WTC11 (cell line): Measurements from ENCODE around the gene ELP4. TPM values are rescaled to one million over a fixed set of nuclear protein-coding genes. Genes with fewer than 3 reads are reported as not detected.

Experiments
- ATAC-seq: fragments of 200-7000 bp; cut with Tn5 transposase; 2 replicates; pipeline ENCODE4 v1.10.0; 2021; ENCODE audit warnings: mild to moderate bottlenecking, moderate library complexity
- CTCF ChIA-PET: fragments of 300-600 bp; sonication (Branson Sonifier 250); formaldehyde crosslinking; loops from one replicate; lab custom pipeline; 2021; ENCODE audit warnings: antibody characterized with exemption; lab: Charles Lee
- POLR2A ChIA-PET: fragments of 350-600 bp; sonication (Branson Sonifier 250); formaldehyde crosslinking; loops from one replicate; lab custom pipeline; 2021; ENCODE audit warnings: antibody characterized with exemption; lab: Charles Lee
- DNase-seq: peaks from one replicate; pipeline ENCODE4 v3.0.0; 2021; ENCODE audit warnings: low spot score
- H3K27ac Mint-ChIP-seq: 2 replicates; pipeline ENCODE4 v1.8.0; 2021; ENCODE audit warnings: mixed read lengths
- H3K27me3 Mint-ChIP-seq: 2 replicates; pipeline ENCODE4 v1.8.0; 2021; ENCODE audit warnings: low read depth, mild to moderate bottlenecking, moderate library complexity, mixed read lengths
- H3K36me3 Mint-ChIP-seq: 2 replicates; pipeline ENCODE4 v1.8.0; 2021; ENCODE audit warnings: mixed read lengths
- H3K4me1 Mint-ChIP-seq: 2 replicates; pipeline ENCODE4 v1.8.0; 2022; ENCODE audit warnings: mixed read lengths
- H3K4me3 Mint-ChIP-seq: 2 replicates; pipeline ENCODE4 v1.8.0; 2021; ENCODE audit warnings: mild to moderate bottlenecking, moderate library complexity, mixed read lengths
- H3K9me3 Mint-ChIP-seq: 2 replicates; pipeline ENCODE4 v1.8.0; 2021; ENCODE audit warnings: mixed read lengths
- ATF1 ChIP-seq: sonication (generic); formaldehyde crosslinking; IDR thresholded peaks from 2 replicates; pipeline ENCODE4 v1.8.1; 2023; ENCODE audit warnings: mild to moderate bottlenecking, moderate library complexity, missing genetic modification reagents
- ELF4 ChIP-seq: sonication (generic); formaldehyde crosslinking; IDR thresholded peaks from 2 replicates; pipeline ENCODE4 v1.8.1; 2022; ENCODE audit warnings: low read depth, mild to moderate bottlenecking, moderate library complexity, missing genetic modification reagents
- GRHL2 ChIP-seq: fragments of 250-450 bp; sonication (Bioruptor Pico); IDR thresholded peaks from 2 replicates; pipeline ENCODE4 v1.8.0; 2022; ENCODE audit warnings: mild to moderate bottlenecking, moderate library complexity; ENCODE audit not compliant: insufficient replicate concordance, severe bottlenecking
- HMGA2 ChIP-seq: fragments of 250-450 bp; sonication (Bioruptor Pico); IDR thresholded peaks from 2 replicates; pipeline ENCODE4 v1.4.0; 2021; ENCODE audit warnings: mild to moderate bottlenecking, moderate library complexity
- JAZF1 ChIP-seq: fragments of 250-450 bp; sonication (Bioruptor Pico); IDR thresholded peaks from 2 replicates; pipeline ENCODE4 v1.9.0; 2021; ENCODE audit warnings: moderate library complexity, mild to moderate bottlenecking, inconsistent platforms
- MYBL2 ChIP-seq: sonication (generic); formaldehyde crosslinking; IDR thresholded peaks from 2 replicates; pipeline ENCODE4 v1.8.1; 2023; ENCODE audit warnings: mild to moderate bottlenecking, moderate library complexity, missing genetic modification reagents
- NFYB ChIP-seq: sonication (generic); formaldehyde crosslinking; conservative IDR thresholded peaks from 2 replicates; pipeline ENCODE4 v1.8.0; 2022; ENCODE audit warnings: low read depth, missing genetic modification reagents
- NR3C1 ChIP-seq: sonication (generic); formaldehyde crosslinking; conservative IDR thresholded peaks from 2 replicates; pipeline ENCODE4 v1.8.1; 2023; ENCODE audit warnings: low read depth, mild to moderate bottlenecking, missing genetic modification reagents
- PRRX2 ChIP-seq: fragments of 250-450 bp; sonication (Bioruptor Pico); IDR thresholded peaks from 2 replicates; pipeline ENCODE4 v1.8.0; 2021; ENCODE audit warnings: mild to moderate bottlenecking
- RELA ChIP-seq: sonication (generic); formaldehyde crosslinking; IDR thresholded peaks from 2 replicates; pipeline ENCODE4 v1.8.1; 2022; ENCODE audit warnings: missing genetic modification reagents, mild to moderate bottlenecking, borderline replicate concordance
- RORB ChIP-seq: fragments of 250-450 bp; sonication (Bioruptor Pico); IDR thresholded peaks from 2 replicates; pipeline ENCODE4 v1.9.0; 2021; ENCODE audit warnings: mild to moderate bottlenecking
- SMAD4 ChIP-seq: sonication (generic); formaldehyde crosslinking; IDR thresholded peaks from 2 replicates; pipeline ENCODE4 v1.8.0; 2022; ENCODE audit warnings: mild to moderate bottlenecking, missing genetic modification reagents
- SOX15 ChIP-seq: fragments of 250-450 bp; sonication (Bioruptor Pico); IDR thresholded peaks from 2 replicates; pipeline ENCODE4 v1.9.0; 2021; ENCODE audit warnings: mild to moderate bottlenecking
- ZBTB21 ChIP-seq: sonication (generic); formaldehyde crosslinking; IDR thresholded peaks from 2 replicates; pipeline ENCODE4 v1.8.1; 2023; ENCODE audit warnings: mild to moderate bottlenecking, missing genetic modification reagents, borderline replicate concordance
- ZNF121 ChIP-seq: sonication (generic); formaldehyde crosslinking; IDR thresholded peaks from 2 replicates; pipeline ENCODE4 v1.8.0; 2023; ENCODE audit warnings: missing genetic modification reagents
- ZNF423 ChIP-seq: fragments of 250-450 bp; sonication (Bioruptor Pico); IDR thresholded peaks from 2 replicates; pipeline ENCODE4 v2.1.2; 2022; ENCODE audit warnings: mild to moderate bottlenecking, moderate library complexity
- total RNA-seq: library from RNA; stranded (reverse); gene quantifications from 3 replicates; pipeline ENCODE4 v1.2.3, GENCODE V29; 2021
- TF ChIP-seq, protein P1 (sequence below): sonication (generic); formaldehyde crosslinking; IDR thresholded peaks from 2 replicates; pipeline ENCODE4 v1.8.1; 2022; ENCODE audit warnings: low read depth, missing genetic modification reagents, borderline replicate concordance
- TF ChIP-seq, protein P2 (sequence below): fragments of 250-450 bp; sonication (Bioruptor Pico); IDR thresholded peaks from 2 replicates; pipeline ENCODE4 v1.9.0; 2021; ENCODE audit warnings: mild to moderate bottlenecking, borderline replicate concordance
- TF ChIP-seq, protein P3 (sequence below): fragments of 250-450 bp; sonication (Bioruptor Pico); IDR thresholded peaks from 2 replicates; pipeline ENCODE4 v1.9.0; 2021; ENCODE audit warnings: moderate library complexity, mild to moderate bottlenecking, inconsistent platforms, borderline replicate concordance
- TF ChIP-seq, protein P4 (sequence below): sonication (generic); formaldehyde crosslinking; IDR thresholded peaks from 2 replicates; pipeline ENCODE4 v1.8.0; 2023; ENCODE audit warnings: missing genetic modification reagents, mild to moderate bottlenecking, borderline replicate concordance
- TF ChIP-seq, protein P5 (sequence below): sonication (generic); formaldehyde crosslinking; IDR thresholded peaks from 2 replicates; pipeline ENCODE4 v1.8.1; 2022; ENCODE audit warnings: low read depth, mild to moderate bottlenecking, moderate library complexity, missing genetic modification reagents, borderline replicate concordance
- TF ChIP-seq, protein P6 (sequence below): fragments of 250-450 bp; sonication (Bioruptor Pico); IDR thresholded peaks from 2 replicates; pipeline ENCODE4 v2.1.2; 2022; ENCODE audit warnings: mild to moderate bottlenecking, moderate library complexity
- TF ChIP-seq, protein P7 (sequence below): sonication (generic); formaldehyde crosslinking; IDR thresholded peaks from 2 replicates; pipeline ENCODE4 v1.8.0; 2023; ENCODE audit warnings: missing genetic modification reagents

Gene ELP4
- total RNA-seq, 1 experiment from 2014 or later: 14.6 TPM

DNA sequence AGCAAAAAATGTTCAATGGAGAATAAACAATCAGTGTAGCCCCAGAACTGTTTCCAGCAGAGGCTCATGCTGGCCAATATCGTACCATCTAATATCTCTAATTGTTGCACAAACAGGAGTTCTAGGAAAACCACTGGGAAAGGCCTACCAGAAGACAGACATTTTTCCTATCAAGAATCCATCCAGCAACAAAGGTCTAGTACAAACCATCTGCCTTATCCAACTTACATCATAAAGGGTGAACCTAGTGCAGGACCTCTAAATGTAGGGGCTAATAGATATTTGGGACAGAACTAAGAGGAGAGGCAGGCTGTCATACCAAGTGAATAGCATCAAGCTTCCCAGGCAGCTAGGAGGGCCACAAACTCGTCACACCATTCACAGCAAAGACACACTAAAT lies 282.9 kb downstream of the ELP4 start:
- ChIA-PET CTCF (no interaction called here), POLR2A (no interaction called here)
- ATAC-seq: no peak
- Mint-ChIP-seq H3K27ac (no peak overlapping the region), H3K36me3 (no peaks in the 10 kb centered on the region), H3K4me3 (no peak overlapping the region), H3K9me3 (no peaks in the 10 kb centered on the region), H3K27me3 (peaks cover 48% of the 10 kb centered on the region), H3K4me1 (peaks cover 13% of the 10 kb centered on the region)
- TF ChIP-seq ZNF423 (CRISPR knock-in tag) (no peak), PRRX2 (CRISPR knock-in tag) (no peak), NFYB (CRISPR knock-in tag) (no peak), ZNF121 (no peak), GRHL2 (CRISPR knock-in tag) (no peak), SMAD4 (no peak), ELF4 (CRISPR knock-in tag) (no peak)
- DNase-seq: no peak

DNA sequence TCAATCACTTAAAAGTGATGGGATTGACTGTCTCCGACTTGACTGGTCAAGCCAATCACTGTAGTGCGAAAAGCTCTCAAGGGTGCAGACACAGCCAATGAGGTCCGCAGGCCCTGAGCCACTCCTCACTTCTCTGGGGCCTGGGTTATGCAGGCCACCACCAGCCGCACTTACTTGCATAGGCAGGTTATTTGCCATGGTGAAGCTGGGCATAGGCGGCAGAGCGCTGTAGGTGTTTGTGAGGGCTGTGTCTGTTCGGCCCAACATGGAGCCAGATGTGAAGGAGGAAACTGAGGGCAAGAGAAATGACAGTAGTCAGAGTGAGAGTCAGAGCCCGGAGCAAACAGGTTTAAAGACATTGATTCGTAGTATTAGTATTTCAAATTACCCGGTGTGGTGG lies 283.7 kb downstream of the ELP4 start:
- POLR2A ChIA-PET: no interaction called here

DNA sequence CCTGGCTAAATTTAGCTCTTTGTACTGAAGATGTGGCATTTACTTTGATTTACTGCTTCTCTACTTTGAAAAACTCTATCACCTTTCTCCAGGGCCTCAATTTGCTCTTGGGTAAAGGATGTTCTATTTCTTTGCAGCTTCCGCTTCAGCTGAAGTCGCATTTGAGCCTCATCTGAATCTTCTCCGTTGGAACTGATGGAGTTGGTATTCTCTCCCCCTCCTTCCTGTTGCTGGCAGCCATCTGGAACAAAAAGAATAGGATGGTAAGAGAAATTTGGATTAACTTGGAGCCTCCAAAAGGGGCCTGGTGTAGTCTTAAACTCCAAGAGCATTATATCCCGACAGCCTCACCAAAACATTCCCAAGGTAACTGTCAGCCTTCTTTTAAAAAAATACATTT lies 285.0 kb downstream of the ELP4 start:
- H3K4me1 Mint-ChIP-seq: peaks cover 23% of the 10 kb centered on the region
- peaks cover 69% of the 10 kb centered on the region for H3K27me3 Mint-ChIP-seq
- H3K9me3 Mint-ChIP-seq: no peaks in the 10 kb centered on the region
- DNase-seq (no peak), ATAC-seq (no peak)
- CTCF ChIA-PET: no interaction called here
- POLR2A ChIA-PET: no interaction called here
- no peak overlapping the region for H3K27ac Mint-ChIP-seq
- H3K36me3 Mint-ChIP-seq: no peaks in the 10 kb centered on the region
- no peak overlapping the region for H3K4me3 Mint-ChIP-seq
- TF ChIP-seq, protein P1, sequence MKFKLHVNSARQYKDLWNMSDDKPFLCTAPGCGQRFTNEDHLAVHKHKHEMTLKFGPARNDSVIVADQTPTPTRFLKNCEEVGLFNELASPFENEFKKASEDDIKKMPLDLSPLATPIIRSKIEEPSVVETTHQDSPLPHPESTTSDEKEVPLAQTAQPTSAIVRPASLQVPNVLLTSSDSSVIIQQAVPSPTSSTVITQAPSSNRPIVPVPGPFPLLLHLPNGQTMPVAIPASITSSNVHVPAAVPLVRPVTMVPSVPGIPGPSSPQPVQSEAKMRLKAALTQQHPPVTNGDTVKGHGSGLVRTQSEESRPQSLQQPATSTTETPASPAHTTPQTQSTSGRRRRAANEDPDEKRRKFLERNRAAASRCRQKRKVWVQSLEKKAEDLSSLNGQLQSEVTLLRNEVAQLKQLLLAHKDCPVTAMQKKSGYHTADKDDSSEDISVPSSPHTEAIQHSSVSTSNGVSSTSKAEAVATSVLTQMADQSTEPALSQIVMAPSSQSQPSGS: no peak
- TF ChIP-seq, protein P2, sequence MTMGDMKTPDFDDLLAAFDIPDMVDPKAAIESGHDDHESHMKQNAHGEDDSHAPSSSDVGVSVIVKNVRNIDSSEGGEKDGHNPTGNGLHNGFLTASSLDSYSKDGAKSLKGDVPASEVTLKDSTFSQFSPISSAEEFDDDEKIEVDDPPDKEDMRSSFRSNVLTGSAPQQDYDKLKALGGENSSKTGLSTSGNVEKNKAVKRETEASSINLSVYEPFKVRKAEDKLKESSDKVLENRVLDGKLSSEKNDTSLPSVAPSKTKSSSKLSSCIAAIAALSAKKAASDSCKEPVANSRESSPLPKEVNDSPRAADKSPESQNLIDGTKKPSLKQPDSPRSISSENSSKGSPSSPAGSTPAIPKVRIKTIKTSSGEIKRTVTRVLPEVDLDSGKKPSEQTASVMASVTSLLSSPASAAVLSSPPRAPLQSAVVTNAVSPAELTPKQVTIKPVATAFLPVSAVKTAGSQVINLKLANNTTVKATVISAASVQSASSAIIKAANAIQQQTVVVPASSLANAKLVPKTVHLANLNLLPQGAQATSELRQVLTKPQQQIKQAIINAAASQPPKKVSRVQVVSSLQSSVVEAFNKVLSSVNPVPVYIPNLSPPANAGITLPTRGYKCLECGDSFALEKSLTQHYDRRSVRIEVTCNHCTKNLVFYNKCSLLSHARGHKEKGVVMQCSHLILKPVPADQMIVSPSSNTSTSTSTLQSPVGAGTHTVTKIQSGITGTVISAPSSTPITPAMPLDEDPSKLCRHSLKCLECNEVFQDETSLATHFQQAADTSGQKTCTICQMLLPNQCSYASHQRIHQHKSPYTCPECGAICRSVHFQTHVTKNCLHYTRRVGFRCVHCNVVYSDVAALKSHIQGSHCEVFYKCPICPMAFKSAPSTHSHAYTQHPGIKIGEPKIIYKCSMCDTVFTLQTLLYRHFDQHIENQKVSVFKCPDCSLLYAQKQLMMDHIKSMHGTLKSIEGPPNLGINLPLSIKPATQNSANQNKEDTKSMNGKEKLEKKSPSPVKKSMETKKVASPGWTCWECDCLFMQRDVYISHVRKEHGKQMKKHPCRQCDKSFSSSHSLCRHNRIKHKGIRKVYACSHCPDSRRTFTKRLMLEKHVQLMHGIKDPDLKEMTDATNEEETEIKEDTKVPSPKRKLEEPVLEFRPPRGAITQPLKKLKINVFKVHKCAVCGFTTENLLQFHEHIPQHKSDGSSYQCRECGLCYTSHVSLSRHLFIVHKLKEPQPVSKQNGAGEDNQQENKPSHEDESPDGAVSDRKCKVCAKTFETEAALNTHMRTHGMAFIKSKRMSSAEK (CRISPR knock-in tag): no peak
- TF ChIP-seq, protein P3, sequence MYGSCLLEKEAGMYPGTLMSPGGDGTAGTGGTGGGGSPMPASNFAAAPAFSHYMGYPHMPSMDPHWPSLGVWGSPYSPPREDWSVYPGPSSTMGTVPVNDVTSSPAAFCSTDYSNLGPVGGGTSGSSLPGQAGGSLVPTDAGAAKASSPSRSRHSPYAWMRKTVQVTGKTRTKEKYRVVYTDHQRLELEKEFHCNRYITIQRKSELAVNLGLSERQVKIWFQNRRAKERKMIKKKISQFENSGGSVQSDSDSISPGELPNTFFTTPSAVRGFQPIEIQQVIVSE (CRISPR knock-in tag): no peak
- TF ChIP-seq, protein P4, sequence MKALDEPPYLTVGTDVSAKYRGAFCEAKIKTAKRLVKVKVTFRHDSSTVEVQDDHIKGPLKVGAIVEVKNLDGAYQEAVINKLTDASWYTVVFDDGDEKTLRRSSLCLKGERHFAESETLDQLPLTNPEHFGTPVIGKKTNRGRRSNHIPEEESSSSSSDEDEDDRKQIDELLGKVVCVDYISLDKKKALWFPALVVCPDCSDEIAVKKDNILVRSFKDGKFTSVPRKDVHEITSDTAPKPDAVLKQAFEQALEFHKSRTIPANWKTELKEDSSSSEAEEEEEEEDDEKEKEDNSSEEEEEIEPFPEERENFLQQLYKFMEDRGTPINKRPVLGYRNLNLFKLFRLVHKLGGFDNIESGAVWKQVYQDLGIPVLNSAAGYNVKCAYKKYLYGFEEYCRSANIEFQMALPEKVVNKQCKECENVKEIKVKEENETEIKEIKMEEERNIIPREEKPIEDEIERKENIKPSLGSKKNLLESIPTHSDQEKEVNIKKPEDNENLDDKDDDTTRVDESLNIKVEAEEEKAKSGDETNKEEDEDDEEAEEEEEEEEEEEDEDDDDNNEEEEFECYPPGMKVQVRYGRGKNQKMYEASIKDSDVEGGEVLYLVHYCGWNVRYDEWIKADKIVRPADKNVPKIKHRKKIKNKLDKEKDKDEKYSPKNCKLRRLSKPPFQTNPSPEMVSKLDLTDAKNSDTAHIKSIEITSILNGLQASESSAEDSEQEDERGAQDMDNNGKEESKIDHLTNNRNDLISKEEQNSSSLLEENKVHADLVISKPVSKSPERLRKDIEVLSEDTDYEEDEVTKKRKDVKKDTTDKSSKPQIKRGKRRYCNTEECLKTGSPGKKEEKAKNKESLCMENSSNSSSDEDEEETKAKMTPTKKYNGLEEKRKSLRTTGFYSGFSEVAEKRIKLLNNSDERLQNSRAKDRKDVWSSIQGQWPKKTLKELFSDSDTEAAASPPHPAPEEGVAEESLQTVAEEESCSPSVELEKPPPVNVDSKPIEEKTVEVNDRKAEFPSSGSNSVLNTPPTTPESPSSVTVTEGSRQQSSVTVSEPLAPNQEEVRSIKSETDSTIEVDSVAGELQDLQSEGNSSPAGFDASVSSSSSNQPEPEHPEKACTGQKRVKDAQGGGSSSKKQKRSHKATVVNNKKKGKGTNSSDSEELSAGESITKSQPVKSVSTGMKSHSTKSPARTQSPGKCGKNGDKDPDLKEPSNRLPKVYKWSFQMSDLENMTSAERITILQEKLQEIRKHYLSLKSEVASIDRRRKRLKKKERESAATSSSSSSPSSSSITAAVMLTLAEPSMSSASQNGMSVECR (CRISPR knock-in tag): no peak
- TF ChIP-seq NR3C1 (CRISPR knock-in tag): no peak

More for the DNA sequence above, 283.7 kb downstream of the ELP4 start:
- no peak overlapping the region for H3K27ac Mint-ChIP-seq
- H3K27me3 Mint-ChIP-seq: peaks cover 56% of the 10 kb centered on the region
- H3K9me3 Mint-ChIP-seq: no peaks in the 10 kb centered on the region
- H3K36me3 Mint-ChIP-seq: no peaks in the 10 kb centered on the region
- CTCF ChIA-PET: no interaction called here
- TF ChIP-seq SOX15 (CRISPR knock-in tag) (no peak), MYBL2 (CRISPR knock-in tag) (no peak), ZBTB21 (CRISPR knock-in tag) (no peak), RORB (no peak), RELA (CRISPR knock-in tag) (no peak), JAZF1 (CRISPR knock-in tag) (no peak), ATF1 (CRISPR knock-in tag) (no peak), HMGA2 (CRISPR knock-in tag) (no peak)
- TF ChIP-seq, protein P5, sequence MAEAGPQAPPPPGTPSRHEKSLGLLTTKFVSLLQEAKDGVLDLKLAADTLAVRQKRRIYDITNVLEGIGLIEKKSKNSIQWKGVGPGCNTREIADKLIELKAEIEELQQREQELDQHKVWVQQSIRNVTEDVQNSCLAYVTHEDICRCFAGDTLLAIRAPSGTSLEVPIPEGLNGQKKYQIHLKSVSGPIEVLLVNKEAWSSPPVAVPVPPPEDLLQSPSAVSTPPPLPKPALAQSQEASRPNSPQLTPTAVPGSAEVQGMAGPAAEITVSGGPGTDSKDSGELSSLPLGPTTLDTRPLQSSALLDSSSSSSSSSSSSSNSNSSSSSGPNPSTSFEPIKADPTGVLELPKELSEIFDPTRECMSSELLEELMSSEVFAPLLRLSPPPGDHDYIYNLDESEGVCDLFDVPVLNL (CRISPR knock-in tag): no peak
- TF ChIP-seq, protein P6, sequence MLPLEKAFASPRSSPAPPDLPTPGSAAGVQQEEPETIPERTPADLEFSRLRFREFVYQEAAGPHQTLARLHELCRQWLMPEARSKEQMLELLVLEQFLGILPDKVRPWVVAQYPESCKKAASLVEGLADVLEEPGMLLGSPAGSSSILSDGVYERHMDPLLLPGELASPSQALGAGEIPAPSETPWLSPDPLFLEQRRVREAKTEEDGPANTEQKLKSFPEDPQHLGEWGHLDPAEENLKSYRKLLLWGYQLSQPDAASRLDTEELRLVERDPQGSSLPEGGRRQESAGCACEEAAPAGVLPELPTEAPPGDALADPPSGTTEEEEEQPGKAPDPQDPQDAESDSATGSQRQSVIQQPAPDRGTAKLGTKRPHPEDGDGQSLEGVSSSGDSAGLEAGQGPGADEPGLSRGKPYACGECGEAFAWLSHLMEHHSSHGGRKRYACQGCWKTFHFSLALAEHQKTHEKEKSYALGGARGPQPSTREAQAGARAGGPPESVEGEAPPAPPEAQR: no peak
- TF ChIP-seq, protein P7, sequence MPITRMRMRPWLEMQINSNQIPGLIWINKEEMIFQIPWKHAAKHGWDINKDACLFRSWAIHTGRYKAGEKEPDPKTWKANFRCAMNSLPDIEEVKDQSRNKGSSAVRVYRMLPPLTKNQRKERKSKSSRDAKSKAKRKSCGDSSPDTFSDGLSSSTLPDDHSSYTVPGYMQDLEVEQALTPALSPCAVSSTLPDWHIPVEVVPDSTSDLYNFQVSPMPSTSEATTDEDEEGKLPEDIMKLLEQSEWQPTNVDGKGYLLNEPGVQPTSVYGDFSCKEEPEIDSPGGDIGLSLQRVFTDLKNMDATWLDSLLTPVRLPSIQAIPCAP (CRISPR knock-in tag): no peak
- H3K4me3 Mint-ChIP-seq: no peak overlapping the region
- H3K4me1 Mint-ChIP-seq: peaks cover 17% of the 10 kb centered on the region
- no peak for DNase-seq
- no peak for ATAC-seq
